Left kidney (tissue), 2 donors: ENCODE results near the gene NID2. TPM values are rescaled to one million over a fixed set of nuclear protein-coding genes. Genes with fewer than 3 reads are reported as not detected.
A peak's percentile ranks its signal among the peaks of the same experiment; 100 is the strongest.

ENCODE experiments used
- DNase-seq: peaks from one replicate; pipeline ENCODE4 v3.0.0-alpha.2; 2013
- polyA plus RNA-seq: library from polyadenylated mRNA; unstranded; fragments of 120-200 nt; gene quantifications from one replicate; pipeline ENCODE4 v1.2.1, GENCODE V29; 2013; ENCODE audit not compliant: insufficient read length

The NID2 gene
- polyA plus RNA-seq, 1 donor: 109 TPM

GRCh38 chr14:52000696-52001095 lies 68.2 kb downstream of the NID2 start:
- no peak for DNase-seq

DNA sequence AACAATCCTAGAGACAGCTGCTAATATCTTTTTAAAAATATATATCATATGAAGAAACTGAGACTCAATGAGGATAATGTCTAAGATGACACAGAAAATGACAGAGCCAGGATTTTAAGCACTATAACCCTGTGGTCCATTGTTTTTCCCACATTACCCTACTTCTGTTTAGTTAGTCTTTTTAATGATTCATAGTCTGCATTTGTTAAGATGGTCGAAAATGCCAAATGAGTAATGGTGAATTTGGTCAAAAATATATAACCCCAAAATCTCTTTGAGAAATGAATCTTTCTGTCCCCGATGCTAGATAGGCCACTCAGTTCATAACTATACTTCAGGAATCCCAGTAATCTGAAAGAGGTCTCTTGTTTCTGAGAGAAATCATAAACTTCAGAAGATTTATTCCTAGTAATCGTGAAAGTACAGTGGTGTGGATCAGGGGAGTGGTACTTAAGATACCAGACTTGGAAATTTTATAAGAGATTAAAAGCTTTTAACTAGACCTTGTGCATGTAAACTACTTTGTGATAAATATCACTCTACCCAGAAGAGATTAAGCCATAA lies 68.8 kb downstream of the NID2 start:
- DNase-seq: no peak

GRCh38 chr14:51999084-51999483 lies 69.8 kb downstream of the NID2 start:
- DNase-seq: no peak

DNA sequence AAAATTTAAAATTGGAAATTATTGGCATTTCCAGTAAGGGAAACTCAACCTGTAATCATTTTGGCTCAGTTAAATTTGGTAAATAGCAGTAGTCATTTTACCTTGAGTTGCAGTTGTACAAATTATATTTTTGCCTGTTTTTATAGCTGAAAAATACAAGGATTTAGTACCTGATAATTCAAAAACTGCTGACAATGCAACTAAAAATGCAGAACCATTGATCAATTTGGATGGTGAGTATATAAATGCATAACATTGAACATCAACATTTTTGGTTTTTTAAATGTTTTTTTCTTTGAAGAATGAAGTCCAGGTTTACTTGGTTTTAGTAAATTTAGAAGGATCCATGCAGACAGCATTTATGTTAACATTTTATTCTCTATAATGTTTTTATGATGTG lies 70.5 kb downstream of the NID2 start:
- DNase-seq: no peak

DNA sequence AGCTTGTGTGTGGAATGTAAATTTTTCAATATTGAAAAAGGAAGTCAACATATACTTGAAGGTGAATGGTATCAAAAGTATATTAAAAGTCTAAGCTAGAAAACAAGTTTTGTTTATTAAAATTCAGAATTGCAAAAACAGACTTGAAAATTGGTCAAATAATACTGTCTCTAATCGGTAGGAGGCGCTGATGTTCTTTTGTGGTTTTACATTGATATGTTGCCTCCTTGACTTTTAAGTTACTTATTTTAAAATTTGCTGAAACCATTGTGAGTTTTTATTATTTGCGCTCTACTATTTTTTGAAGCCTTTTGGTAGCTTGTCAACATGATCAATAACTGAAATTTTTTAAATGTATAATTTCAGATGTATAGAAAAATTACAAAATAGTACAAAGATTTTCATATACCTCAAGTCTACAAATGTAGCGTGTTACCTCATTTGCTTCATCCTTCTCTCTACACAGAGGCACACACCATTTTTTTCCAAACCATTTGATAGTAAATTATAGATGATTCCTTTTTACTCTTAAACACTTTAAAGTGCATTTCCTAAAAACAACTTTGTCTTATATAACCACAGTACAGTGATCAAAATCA lies 72.6 kb downstream of the NID2 start:
- DNase-seq: no peak

DNA sequence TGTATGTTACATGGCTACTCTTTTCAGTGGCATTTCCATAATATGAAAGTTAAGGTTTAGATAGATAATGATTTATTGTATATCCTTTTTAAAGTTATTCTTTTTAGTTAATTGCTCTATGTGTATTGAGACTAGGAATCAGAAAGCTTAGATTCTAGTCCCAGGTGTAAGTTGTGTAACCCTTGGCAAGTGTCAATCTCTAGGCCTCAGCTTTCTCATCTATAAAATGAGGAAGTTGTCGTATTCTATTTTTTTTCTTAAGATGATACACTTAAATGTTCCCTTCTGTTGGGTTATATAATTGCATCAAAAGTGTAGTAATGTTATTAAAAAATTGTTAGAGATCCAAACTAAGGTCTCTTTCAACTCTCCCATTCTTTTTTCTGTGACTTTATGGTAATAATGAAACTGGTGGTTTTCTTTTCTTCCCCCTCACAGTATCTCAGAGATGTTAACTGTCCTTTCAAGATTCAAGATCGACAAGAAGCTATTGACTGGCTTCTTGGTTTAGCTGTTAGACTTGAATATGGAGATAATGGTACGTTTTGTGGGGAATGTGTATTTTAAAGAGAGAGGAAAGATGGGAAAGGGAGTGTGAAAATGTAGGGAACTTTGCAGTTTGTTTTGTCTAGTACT lies 75.5 kb downstream of the NID2 start:
- DNase-seq: no peak

GRCh38 chr14:51990488-51990887 lies 78.4 kb downstream of the NID2 start:
- DNase-seq: no peak

- peak; percentile 90 for DNase-seq
These were observed 79.3 kb downstream of the NID2 start, which contains the start of gene RTRAF for GRCh38 chr14:51989293-51990234. Gene RTRAF, plus strand, starts transcription at chr14:51989546. Its CDS starts 94 bp downstream, at chr14:51989640.

DNA sequence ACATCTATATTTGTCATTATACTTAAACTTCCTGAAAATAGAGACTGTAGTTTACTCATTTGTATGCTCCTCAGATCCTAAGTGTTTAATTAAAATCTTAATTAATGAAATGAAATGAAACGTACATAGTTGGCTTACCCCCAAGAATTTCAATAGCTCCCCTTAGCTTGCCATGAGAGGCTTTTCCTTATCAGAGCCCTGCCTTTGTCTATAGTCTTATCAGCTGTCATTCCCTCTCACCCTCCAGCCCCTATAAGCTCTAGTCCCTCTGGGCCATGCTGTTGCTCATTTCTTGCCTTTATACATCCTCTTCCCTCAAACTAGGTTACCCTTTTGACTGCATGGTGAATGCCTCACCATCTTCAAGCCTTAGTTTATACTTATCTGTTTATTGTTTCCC lies 80.6 kb downstream of the NID2 start:
- DNase-seq: no peak

DNA sequence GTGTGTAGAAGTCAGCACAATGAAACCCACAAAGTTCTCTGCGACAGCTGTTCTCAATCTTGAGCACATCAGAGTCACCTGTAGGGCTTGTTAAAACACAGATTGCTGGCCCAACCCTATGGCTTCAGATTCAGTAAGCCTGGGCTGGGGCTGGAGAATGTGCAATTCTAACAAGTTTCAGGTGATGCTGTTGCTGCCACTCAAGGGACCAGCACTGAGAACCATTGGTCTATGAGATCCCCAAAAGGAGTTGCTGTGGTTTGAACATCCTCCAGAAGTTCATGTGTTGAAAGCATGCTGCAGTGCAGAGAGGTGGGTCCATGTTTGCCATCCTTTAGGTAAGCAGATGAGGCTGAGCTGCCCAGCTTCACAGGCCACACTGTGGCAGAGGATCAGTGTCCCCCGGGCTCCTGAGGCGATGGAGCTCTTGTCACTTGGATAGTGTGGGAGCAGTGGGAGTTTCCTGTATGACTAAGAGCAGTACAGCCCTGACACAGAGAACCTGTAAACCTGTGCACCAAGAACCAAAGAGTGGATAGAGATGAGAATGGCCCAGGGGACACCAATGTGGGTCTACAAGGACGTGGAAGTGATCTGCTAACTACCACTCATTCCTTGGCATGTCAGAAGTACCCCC lies 87.5 kb downstream of the NID2 start:
- no peak for DNase-seq

DNA sequence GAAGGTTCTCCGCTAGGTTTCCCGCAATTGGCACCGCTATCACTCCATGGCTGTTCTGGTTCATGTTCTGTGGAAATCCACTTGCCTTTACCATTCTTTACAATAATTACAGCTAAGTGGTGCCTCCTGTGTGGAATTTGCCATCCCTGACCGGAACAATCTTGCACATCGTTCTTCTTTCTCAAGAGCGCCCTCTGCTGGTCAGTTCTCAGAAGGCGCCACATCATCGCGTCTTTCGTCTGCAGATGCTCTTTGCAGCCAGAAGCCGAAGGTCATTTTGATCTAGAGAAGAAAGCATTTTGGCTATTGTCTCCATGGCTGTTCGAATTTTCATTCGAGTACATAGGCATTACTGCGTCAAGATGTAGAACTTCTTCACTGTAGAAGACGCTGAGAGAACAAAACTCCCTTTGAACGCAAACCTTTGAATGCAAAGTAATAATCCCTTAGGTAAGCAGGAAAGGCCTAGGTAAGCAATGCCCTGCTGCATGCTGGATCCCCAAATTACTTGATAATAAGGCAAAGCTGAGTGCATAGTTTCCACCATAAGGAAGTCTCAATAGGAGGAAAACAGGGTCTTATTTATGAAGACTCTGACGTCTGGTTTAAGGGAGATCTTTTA lies 89.7 kb downstream of the NID2 start:
- DNase-seq: peak; percentile 80

- no peak for DNase-seq
These were observed 90.2 kb downstream of the NID2 start for GRCh38 chr14:51978681-51979085.

GRCh38 chr14:51977075-51977474 lies 91.8 kb downstream of the NID2 start:
- DNase-seq: no peak

DNA sequence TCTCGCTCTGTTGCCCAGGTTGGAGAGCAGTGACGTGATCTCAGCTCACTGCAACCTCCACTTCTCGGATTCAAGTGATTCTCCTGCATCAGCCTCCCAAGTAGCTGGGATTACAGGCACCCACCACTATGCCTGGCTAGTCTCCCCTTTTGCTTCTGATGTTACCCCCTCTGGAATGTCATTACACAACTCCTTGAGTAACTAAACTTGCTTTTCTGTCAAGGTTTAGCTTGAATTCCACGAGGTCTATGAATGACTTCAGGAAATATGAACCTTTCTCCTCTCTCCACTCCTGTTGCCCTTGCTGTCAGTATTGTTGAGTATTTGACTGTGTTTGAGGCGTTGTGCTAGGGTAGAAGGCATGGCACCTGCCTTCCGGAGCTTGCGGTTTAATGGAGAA lies 96.3 kb downstream of the NID2 start:
- no peak for DNase-seq

- no peak for DNase-seq
These were observed 98.9 kb downstream of the NID2 start for GRCh38 chr14:51969852-51970540.

GRCh38 chr14:51967521-51967920 lies 101.3 kb downstream of the NID2 start:
- DNase-seq: no peak

DNA sequence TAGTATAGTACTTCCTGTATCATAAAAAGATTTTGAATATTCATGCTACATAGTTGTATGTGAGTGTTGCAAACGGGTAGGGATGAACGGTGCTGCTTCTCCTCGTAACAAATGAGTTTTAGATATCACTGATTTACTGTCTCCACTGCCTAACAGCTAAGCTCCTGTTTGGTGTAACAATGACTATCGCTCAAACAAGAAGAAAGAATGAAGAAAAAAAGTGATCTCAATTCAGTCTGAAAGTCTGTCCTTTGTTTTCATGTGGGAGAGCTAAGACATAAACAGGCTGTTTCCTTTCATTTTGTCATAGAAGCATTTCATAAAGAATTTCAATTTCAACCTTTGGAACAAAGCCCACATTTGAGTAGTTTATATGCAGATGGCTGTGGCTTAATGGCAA lies 105.6 kb downstream of the NID2 start:
- peak; percentile 53 for DNase-seq

GRCh38 chr14:51962711-51963110 lies 106.1 kb downstream of the NID2 start:
- no peak for DNase-seq

DNA sequence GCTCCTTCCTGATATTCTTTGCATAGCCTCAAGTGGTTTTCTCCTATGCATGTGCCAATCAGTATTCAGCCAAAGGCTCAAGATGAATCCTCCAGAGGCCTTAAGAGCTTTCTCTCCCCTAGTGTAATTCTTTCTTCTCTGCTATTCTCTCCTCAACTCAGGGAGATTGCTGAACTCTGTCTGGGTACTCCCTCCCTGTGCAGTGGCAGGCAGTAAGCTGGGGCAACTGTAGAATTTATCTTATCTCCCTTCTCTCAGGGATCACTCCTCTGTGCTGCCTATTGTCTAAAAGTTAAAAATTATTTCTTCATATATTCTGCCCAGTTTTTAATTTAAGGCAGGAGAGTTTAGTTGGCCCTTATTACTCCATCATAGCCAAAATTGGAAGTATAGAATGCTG lies 108.0 kb downstream of the NID2 start:
- DNase-seq: no peak

DNA sequence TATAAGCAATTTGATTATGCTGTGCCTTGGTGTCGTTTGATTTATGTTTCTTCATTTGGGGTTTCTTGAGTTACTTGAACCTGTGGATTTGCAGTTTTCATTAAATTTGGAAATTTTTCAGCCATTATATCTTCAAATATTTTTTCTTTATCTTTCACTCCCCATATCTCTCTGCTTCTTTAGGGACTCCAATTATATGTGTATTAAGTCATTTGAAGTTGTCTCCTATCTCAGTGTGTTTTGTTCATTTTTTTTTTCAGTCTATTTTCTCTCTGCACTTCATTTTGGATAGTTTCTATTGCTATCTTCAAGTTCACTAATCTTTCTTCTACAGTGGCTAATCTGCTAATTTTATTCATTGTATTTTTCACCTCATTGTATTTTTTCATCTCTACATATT lies 108.9 kb downstream of the NID2 start:
- DNase-seq: no peak

GRCh38 chr14:51957950-51958349 lies 110.9 kb downstream of the NID2 start:
- DNase-seq: no peak
